Hypothalamus (tissue), 51 donors: ENCODE results near the gene CMTM3.

ENCODE experiments used
- DNase-seq, 51 donors: peaks; one replicate each; lab custom pipeline; 2025; lab: John Stamatoyannopoulos, UW

The CMTM3 gene

DNA sequence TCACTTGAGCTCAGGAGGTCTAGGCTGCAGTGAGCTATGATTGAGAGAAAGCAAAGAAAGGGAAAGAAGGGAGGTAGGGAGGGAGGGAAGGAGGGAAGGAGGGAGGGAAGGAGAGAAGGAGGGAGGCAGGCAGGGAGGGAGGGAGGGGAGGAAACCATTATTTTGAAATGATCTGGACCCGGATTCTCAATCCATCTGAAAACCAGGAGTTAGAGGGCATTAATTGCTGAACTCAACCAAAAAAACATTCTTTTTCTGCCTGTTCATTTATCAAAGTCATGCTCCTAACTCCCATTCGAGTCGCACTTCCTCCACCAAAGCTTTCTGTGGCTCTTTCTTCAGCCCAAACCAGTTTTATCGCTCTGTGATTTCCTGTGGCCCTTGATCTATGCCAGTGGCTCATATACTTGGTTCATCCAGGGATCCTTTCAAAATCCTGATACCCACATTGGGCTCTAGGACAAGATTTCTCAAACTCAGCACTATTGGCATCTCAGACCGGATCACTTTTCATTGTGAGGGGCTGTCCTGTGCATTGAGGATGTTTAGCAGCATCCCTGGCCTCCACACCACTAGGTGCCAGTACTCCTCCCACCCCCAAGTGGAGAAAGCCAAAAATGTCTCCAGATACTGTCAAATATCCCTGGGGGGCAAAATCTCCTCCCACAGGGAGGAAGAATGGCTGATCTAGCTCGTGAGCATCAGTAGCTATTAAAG lies 53.8 kb downstream of the CMTM3 start:
- no peak for DNase-seq

GRCh38 chr16:66658860-66659190 lies 54.3 kb downstream of the CMTM3 start:
- no peak for DNase-seq

DNA sequence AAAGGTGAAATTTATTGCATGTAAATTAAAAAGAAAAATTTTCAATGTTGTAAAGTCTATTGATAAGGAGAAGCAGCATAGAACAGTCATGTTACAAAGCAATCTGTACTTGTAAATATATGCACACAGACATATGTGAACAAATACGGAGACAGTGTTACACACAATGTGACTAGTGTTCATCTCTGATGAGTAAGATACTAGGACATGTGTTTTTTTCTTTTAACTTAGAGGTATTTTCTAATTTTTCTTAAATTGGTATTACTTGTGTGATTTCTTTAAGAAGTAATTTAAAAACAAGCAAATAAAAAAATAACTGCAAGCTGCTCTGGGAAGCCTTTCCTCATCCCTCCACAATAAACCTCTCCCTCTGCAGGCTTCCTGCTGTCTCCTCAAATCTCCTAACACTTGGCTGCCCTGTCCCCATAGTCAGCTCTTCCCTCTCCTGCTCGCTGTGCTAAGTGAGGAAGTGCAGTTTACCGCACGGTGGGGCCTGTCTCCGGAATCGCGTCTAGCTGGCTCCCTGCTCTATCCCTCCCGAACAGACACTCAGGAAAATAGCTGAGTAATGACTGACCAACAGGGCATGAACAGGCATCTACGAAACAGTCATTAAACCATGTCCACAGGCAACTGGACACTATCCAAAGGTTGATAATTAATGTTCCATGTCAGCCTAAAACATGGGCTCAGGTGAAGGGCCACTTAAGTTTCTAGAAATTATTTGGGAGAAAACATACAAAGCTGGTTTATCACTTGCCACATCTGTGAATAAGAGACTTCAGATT lies 56.1 kb downstream of the CMTM3 start:
- DNase-seq, result peak in 42 of 51 donors; percentile 6 to 72 (median 42)

DNA sequence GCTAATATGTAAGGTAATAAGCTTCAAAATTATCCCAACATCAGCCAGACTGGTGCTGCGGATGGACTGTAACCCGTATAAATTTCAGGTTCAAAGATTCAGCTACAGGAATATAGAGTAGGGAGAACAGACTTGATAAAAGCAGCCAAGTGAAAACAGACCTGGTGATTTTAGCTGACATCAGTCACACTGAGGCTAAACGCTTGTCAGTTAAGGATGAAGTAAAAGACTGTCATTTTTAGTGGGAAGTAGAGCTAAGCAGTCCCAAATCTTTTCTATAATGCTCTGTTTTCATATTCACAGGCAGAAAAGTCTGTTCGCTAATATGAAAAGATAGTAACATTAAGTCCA lies 56.7 kb downstream of the CMTM3 start:
- no peak for DNase-seq

DNA sequence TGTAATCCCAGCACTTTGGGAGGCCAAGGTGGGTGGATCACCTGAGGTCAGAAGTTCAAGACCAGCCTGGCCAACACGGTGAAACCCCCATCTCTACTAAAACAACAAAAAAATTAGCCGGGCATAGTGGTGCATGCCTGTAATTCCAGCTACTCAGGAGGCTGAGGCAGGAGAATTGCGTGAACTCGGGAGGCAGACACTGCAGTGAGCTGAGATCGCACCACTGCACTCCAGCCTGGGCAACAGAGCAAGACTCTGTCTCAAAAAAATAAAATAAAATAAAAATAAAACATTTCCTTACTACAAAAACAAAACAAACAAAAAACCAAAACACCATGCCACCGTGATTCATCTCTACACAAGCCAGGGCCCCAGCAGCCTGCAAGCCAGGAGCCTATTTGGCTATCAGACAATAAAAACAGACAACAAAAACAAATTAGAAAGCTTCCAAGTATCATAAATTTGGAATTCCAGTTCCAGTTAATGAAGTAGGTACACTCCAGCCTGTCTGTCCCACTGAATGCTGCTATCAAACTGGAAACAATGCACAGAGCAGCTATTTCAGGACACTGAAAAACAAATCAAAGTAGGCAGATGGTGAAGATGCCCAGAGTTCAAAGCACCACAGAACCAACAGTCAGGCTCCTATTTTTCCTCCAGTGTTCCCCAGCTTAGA lies 57.3 kb downstream of the CMTM3 start:
- peak in 2 of 51 donors; percentile 18 to 31 for DNase-seq

GRCh38 chr16:66662445-66663194 lies 58.1 kb downstream of the CMTM3 start:
- peak in 15 of 51 donors; percentile 6 to 71 (median 29) for DNase-seq
